Stimulated activated CD8-positive, alpha-beta memory T cell treated with anti-CD3 and anti-CD28 coated beads, Interleukin-12 subunit alpha, Interleukin-12 subunit beta, amount 100 ng/mL, for 1 hour (primary cell): ENCODE data around the gene MAP1LC3A.

Experiments used
- DNase-seq: peaks from one replicate; pipeline ENCODE4 v3.0.0-alpha.2; 2020; ENCODE audit warnings: low read depth

The MAP1LC3A gene

GRCh38 chr20:34549291-34549928 is 9.1 kb upstream of the MAP1LC3A start:
- no peak for DNase-seq

- no peak for DNase-seq
Observed at GRCh38 chr20:34549929-34550305, 8.6 kb upstream of the MAP1LC3A start.

GRCh38 chr20:34552569-34552968 is 5.9 kb upstream of the MAP1LC3A start:
- DNase-seq, result no peak

GRCh38 chr20:34553366-34553867 is 5.1 kb upstream of the MAP1LC3A start:
- DNase-seq, result no peak

GRCh38 chr20:34557936-34558319 is 590 bp upstream of the MAP1LC3A start:
- DNase-seq, result no peak

- no peak for DNase-seq
Observed at GRCh38 chr20:34559311-34560140, 1.0 kb downstream of the MAP1LC3A start.

- no peak for DNase-seq
Observed at GRCh38 chr20:34560141-34560523, 1.6 kb downstream of the MAP1LC3A start.

GRCh38 chr20:34560614-34561013 is 2.1 kb downstream of the MAP1LC3A start:
- no peak for DNase-seq

GRCh38 chr20:34561661-34562060 is 3.1 kb downstream of the MAP1LC3A start:
- DNase-seq, result no peak

- DNase-seq, result no peak
Observed at GRCh38 chr20:34562641-34563040, 4.1 kb downstream of the MAP1LC3A start.

- DNase-seq, result no peak
Observed at GRCh38 chr20:34564833-34565232, 6.3 kb downstream of the MAP1LC3A start.

- no peak for DNase-seq
Observed at GRCh38 chr20:34566978-34567891, 8.7 kb downstream of the MAP1LC3A start.

GRCh38 chr20:34567892-34568865 is 9.7 kb downstream of the MAP1LC3A start:
- DNase-seq, result no peak

GRCh38 chr20:34569598-34569997 is 11.1 kb downstream of the MAP1LC3A start:
- DNase-seq, result no peak

GRCh38 chr20:34570859-34571306 is 12.4 kb downstream of the MAP1LC3A start:
- DNase-seq, result no peak

GRCh38 chr20:34571753-34572152 is 13.2 kb downstream of the MAP1LC3A start:
- DNase-seq, result no peak

- no peak for DNase-seq
Observed at GRCh38 chr20:34573541-34574300, 15.2 kb downstream of the MAP1LC3A start.

GRCh38 chr20:34574426-34574825 is 15.9 kb downstream of the MAP1LC3A start:
- no peak for DNase-seq

GRCh38 chr20:34574861-34575260 is 16.3 kb downstream of the MAP1LC3A start:
- no peak for DNase-seq

GRCh38 chr20:34575271-34575670 is 16.8 kb downstream of the MAP1LC3A start:
- no peak for DNase-seq
